Measurements from ENCODE around the gene NUP43.
"Not testable (repeated sequence)": the region's sequence is repeated elsewhere in the genome, so short reads cannot be mapped to it uniquely, and the experiment has no call there.

Gene NUP43

DNA sequence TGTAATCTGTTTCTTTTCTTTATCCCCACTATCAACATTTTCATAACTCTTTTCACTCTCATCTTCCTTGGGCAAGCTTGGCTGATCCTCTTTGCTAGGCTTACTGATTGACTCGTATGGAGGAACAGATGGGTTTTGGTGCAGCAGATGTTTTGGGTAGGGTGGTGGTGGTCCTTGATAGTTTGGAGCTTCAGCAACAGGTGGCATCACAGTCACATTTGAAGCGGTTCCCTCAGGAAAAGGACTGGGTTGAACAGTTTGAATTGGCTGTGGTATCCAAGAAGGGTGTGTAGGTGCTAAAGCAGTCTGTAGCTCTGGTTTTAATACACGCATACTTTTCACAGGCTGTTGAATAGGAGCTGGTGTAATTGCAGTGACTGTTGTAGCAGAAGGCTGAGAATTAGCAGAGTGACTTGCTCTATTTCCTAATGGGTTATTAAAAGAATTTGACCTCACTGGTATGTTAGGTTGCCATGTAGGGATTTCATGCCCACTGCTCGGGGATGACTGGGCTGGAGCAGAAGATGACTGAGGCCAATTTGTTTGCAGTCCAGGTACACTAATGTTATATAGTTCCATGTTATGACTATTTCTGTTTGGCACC, 63.0 kb downstream of the NUP43 start:
- no peak for DNase-seq

DNA sequence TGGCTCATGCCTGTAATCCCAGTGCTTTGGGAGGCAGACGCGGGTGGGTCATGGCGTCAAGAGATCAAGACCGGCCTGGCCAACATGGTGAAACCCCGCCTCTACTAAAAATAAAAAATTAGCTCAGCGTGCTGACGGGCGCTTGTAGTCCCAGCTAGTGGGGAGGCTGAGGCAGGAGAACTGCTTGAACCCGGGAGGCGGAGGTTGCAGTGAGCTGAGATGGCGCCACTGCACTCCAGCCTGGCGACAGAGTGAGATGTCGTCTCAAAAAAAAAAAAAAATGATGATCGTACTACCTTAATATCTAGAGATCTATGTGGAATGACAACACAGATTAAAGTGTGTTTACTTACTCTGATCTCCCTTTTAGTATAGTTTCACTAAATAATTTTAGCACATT, 64.5 kb downstream of the NUP43 start:
- not testable (repeated sequence) for DNase-seq

DNA sequence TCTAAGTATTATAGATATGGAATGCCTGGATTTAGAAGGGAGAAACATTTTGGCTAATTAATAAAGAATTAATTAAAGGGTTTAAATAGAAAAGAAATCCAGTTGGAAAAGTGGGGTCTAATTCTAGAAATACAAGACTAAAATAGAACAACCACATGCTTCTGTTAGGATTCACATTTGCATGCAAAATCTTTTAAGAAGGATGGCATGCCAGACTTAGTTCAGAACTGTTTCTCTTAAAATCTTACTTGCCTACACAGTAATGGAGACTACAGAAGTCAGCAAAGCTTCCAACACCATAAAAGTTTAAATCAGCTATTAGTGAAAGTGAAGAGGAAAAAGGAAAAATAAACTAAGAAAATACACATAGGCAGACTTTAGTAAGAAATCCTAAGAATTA, 65.1 kb downstream of the NUP43 start:
- no peak for DNase-seq

DNA sequence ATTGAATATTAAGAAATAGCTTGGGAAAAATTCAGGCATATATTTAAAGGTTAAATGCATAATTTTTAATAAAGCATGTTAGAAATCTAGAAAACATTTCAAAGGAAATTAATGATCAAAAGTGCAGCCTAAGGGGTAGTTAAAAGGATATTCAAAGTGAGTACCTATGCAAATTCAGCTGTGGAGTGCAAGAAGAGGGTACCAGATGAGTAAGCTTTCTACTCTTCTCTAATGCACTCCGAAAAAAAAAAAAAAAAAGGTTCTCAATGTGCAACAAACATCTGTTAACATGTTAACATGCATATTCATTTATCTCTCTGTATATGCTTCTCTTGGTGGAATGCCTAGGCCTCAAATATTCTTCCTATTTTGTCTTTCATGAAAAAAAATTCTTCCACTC, 65.8 kb downstream of the NUP43 start:
- no peak for DNase-seq
